HCT116 (cell line): ENCODE data around the gene DNASE1L1. TPM values are rescaled to one million over a fixed set of nuclear protein-coding genes. Genes with fewer than 3 reads are reported as not detected.

ENCODE experiments used
- ATAC-seq: fragments of 200-7000 bp; cut with Tn5 transposase; 2 replicates; pipeline ENCODE4 v1.9.1; 2020; ENCODE audit warnings: mild to moderate bottlenecking, moderate library complexity
- BruUV-seq: library from RNA; stranded (reverse); fragments of 400-500 nt; replicated peaks from 2 replicates; lab custom pipeline; 2021; lab: Mats Ljungman, UMichigan
- CTCF ChIA-PET: fragments of 300-600 bp; sonication (Branson Sonifier 250); formaldehyde crosslinking; loops from one replicate; lab custom pipeline; 2021; ENCODE audit warnings: antibody characterized with exemption; lab: Charles Lee
- POLR2A ChIA-PET: fragments of 300-600, 350-600 bp; sonication (Branson Sonifier 250); formaldehyde crosslinking; loops from one replicate; lab custom pipeline; 2021; ENCODE audit warnings: antibody characterized with exemption; lab: Charles Lee
- RAD21 ChIA-PET, 2 experiments: fragments of 300-600 bp; sonication (Branson Sonifier 250); formaldehyde crosslinking; loops; one replicate each; lab custom pipeline; 2023; ENCODE audit warnings: low total read pairs in 2 of 2; ENCODE audit not compliant: uncharacterized antibody in 2 of 2, unreplicated experiment in 2 of 2, low non-redundant PET in 1 of 2; lab: Charles Lee
- DNase-seq: peaks from one replicate; pipeline ENCODE4 v3.0.0-alpha.2; 2010; ENCODE audit warnings: low read depth, low spot score
- H2AFZ ChIP-seq: fragments of 200-600 bp; shearing (Covaris generic), sonication (generic); 2 replicates; pipeline ENCODE4 v1.6.1; 2017; ENCODE audit warnings: low read depth, mixed run types, mixed read lengths, antibody characterized with exemption, low read length; ENCODE audit not compliant: poor library complexity, severe bottlenecking
- H3K27ac ChIP-seq: 2 replicates; pipeline ENCODE4 v1.5.1; 2012; ENCODE audit warnings: low read depth, low read length
- H3K27me3 ChIP-seq: fragments of 200-600 bp; sonication (generic); 2 replicates; pipeline ENCODE4 v1.6.1; 2016; ENCODE audit warnings: mixed run types, low read length, mixed read lengths; ENCODE audit not compliant: insufficient read depth
- H3K36me3 ChIP-seq, 2 experiments: fragments of 200-500 bp in 1 of 2; fragments of 200-600 bp in 1 of 2; sonication (Bioruptor generic) in 1 of 2; sonication (generic) in 1 of 2; 2 replicates each; pipeline versions ENCODE4 v1.5.1 to v1.6.1; 2014 to 2016; ENCODE audit warnings: low read length in 2 of 2, inconsistent platforms in 1 of 2, mixed read lengths in 1 of 2, mixed run types in 1 of 2; ENCODE audit not compliant: insufficient read depth in 2 of 2, control insufficient read depth in 1 of 2
- H3K4me1 ChIP-seq, 2 experiments: fragments of 200-600 bp in 1 of 2; sonication (generic) in 1 of 2; 2 replicates each; pipeline versions ENCODE4 v1.5.1 to v1.6.1; 2012 to 2017; ENCODE audit warnings: low read length in 2 of 2, inconsistent platforms in 1 of 2, mild to moderate bottlenecking in 1 of 2, mixed read lengths in 1 of 2, mixed run types in 1 of 2, moderate library complexity in 1 of 2; ENCODE audit not compliant: insufficient read depth in 2 of 2, control insufficient read depth in 1 of 2
- H3K4me2 ChIP-seq: fragments of 200-600 bp; sonication (generic); 2 replicates; pipeline ENCODE4 v1.6.1; 2017; ENCODE audit warnings: mixed run types, low read length, mixed read lengths
- H3K4me3 ChIP-seq, 2 experiments: fragments of 200-600 bp in 1 of 2; sonication (generic) in 1 of 2; replicated peaks in 1 of 2; 2 replicates each; pipeline ENCODE4 v1.5.1; 2011 to 2016; ENCODE audit warnings: low read length in 2 of 2, control low read depth in 1 of 2, low read depth in 1 of 2, mild to moderate bottlenecking in 1 of 2, mixed read lengths in 1 of 2, mixed run types in 1 of 2
- H3K79me2 ChIP-seq: fragments of 200-600 bp; sonication (generic); 2 replicates; pipeline ENCODE4 v1.6.1; 2017; ENCODE audit warnings: mild to moderate bottlenecking, mixed run types, low read length, moderate library complexity, mixed read lengths; ENCODE audit not compliant: insufficient read depth
- H3K9ac ChIP-seq: fragments of 200-600 bp; sonication (generic); 2 replicates; pipeline ENCODE4 v1.6.1; 2016; ENCODE audit warnings: low read length, mixed read lengths
- H3K9me2 ChIP-seq: fragments of 200-600 bp; sonication (generic), shearing (Covaris generic); 2 replicates; pipeline ENCODE4 v1.6.1; 2017; ENCODE audit warnings: mixed run types, mild to moderate bottlenecking, moderate library complexity; ENCODE audit not compliant: insufficient read depth
- H3K9me3 ChIP-seq, 2 experiments: fragments of 200-500 bp in 1 of 2; fragments of 200-600 bp in 1 of 2; sonication (Bioruptor generic) in 1 of 2; sonication (generic) in 1 of 2; 2 replicates each; pipeline ENCODE4 v1.6.1; 2014 to 2017; ENCODE audit warnings: low read length in 2 of 2, mixed read lengths in 2 of 2, inconsistent platforms in 1 of 2, low read depth in 1 of 2, mild to moderate bottlenecking in 1 of 2, mixed run types in 1 of 2, moderate library complexity in 1 of 2; ENCODE audit not compliant: control insufficient read depth in 1 of 2, insufficient read depth in 1 of 2
- H4K20me1 ChIP-seq: fragments of 200-600 bp; sonication (generic), shearing (Covaris generic); 2 replicates; pipeline ENCODE4 v1.6.1; 2017; ENCODE audit warnings: mixed run types, mild to moderate bottlenecking, moderate library complexity; ENCODE audit not compliant: insufficient read depth
- EZH2phosphoT487 ChIP-seq: fragments of 200-600 bp; IDR thresholded peaks from 2 replicates; pipeline ENCODE4 v1.6.1; 2018; ENCODE audit warnings: antibody characterized with exemption, borderline replicate concordance
- POLR2AphosphoS5 ChIP-seq: IDR thresholded peaks from 2 replicates; pipeline ENCODE4 v1.6.1; 2011; ENCODE audit warnings: mild to moderate bottlenecking, low read depth, low read length, moderate library complexity
- SRF ChIP-seq: IDR thresholded peaks from 2 replicates; pipeline ENCODE4 v1.6.1; 2012; ENCODE audit warnings: low read depth
- ZFX ChIP-seq: fragments of 450-650 bp; IDR thresholded peaks from 2 replicates; pipeline ENCODE4 v1.6.1; 2017
- intact Hi-C: fragments of 100-400 bp; cut with micrococcal nuclease; formaldehyde crosslinking; loops from 2 replicates; pipeline ENCODE4 v1.10.0; 2022
- total RNA-seq: library from RNA; stranded (reverse); gene quantifications from one replicate; pipeline ENCODE4 v1.2.1, GENCODE V29; 2021; ENCODE audit not compliant: unreplicated experiment

Gene DNASE1L1
- total RNA-seq, 1 experiment from 2014 or later = 16.5 TPM

DNA sequence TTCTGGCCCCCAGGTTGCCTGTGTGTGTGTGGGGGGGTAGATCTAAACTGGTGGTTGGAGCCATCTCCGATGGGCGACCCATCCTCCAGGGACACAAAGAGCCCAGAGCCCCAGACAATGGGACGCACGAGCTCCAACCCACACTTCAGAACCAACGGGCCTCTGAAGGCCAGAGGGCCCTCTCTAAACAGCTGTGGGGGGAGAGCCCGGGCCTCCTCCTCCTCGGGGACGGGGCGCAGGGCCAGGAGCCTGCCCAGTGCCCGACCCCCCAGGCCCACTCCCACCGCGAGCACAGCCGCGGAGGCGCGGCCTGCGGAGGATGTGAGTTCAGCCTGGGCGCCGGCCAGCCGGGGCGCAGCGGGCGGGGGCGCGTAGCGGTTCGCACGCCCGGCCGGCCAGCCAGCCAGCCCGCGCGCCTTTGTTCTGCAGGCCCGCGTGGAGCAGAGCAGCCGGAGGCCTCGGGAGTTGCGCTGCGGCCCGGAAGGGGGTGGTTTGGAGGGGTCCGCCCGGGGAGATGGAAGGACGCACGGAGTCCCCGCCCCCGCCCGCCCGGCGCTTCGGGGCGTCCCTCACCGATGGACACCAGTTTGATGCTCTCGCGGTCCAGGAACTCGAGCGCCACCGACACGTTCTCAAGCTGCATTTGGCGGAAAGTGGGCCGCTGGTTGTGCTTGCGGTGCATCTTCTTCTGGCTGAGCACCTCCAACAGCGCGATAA, 38.6 kb downstream of the DNASE1L1 start:
- peaks cover 14 to 54% of the 10 kb centered on the region in 2 experiments for H3K4me1 ChIP-seq
- intact Hi-C loops = no loop called here
- H3K4me2 ChIP-seq = peak overlapping the region; percentile 94
- no TSS peak for BruUV-seq
- no peak for ATAC-seq
- H3K27ac ChIP-seq = peak overlapping the region; percentile 82
- no peak overlapping the region for H2AFZ ChIP-seq
- peak overlapping the region; percentile 74 to 78 for H3K4me3 ChIP-seq
- no peaks in the 10 kb centered on the region for H3K9me3 ChIP-seq
- peak overlapping the region; percentile 77 for H3K9ac ChIP-seq
- ChIA-PET POLR2A (interaction anchor here (0.7 to 1.3 kb wide), 7 partner anchors 9 to 392 kb away, joined by 3 to 13 read pairs (median 5); partner anchors contain the start of genes EMD, RPL10 and SLC10A3), CTCF (interaction anchor here (0.7 kb wide), 1 partner anchor 63 kb away, joined by 3 read pairs; no protein-coding TSS in a partner anchor), RAD21 (interaction anchor here in 1 of 2 experiments (0.6 kb wide), 1 partner anchor 365 kb away, joined by 4 read pairs; no protein-coding TSS in a partner anchor)
- TF ChIP-seq SRF = no peak
- peak; percentile 36; the same call in 1 of the 2 replicates for TF ChIP-seq ZFX
- no peak for DNase-seq
- peaks cover 6 to 22% of the 10 kb centered on the region in 2 experiments; a peak in 2 of 4 replicates for H3K36me3 ChIP-seq
- H3K27me3 ChIP-seq = no peaks in the 10 kb centered on the region
- no peaks in the 10 kb centered on the region for H3K9me2 ChIP-seq
- no peaks in the 10 kb centered on the region for H4K20me1 ChIP-seq
- H3K79me2 ChIP-seq = peaks cover 54% of the 10 kb centered on the region

DNA sequence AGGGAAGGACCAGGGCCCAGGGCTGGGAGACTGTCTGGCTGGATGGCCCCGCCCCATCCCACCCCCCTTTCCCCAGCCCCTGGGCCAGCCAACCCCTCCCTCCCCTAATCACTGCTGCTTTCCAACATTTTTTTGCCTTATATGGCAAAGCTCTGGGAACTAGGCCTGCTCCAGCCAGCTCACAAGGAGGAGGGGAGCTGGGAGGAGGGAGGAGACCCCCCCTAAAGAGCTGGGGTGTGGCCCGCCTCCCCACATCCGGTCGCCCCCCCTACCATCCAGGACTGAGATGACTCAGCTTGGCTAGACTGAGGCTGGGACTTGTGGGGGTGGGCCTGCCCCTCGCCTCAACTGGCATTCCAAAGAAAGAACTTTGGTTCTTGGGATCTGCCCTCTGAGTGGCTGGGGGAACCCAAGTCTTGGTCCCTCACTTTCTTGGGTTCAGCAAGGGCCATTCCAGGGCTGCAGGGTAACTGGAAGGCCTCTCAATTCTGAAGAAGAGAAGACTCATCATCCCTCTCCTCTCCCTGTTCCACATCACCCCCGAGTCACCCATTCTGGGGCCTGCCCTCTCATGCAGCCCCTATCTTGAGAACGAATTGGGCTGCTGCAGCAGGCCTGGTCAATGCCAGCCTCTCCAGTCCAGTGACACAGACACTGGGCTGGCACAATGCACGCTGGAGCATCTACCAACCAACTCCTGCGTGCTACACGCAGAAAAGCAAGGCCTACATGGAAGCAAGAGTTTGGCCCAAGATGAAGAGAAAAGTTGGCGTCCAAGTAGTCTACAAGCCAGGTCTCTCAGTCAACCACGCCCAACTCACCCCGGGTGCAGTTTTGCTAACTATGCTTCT, 39.4 kb downstream of the DNASE1L1 start:
- H3K27me3 ChIP-seq = no peaks in the 10 kb centered on the region
- H3K4me2 ChIP-seq = peak overlapping the region; percentile 94
- no peaks in the 10 kb centered on the region for H3K9me3 ChIP-seq
- H3K9ac ChIP-seq = peak overlapping the region; percentile 77
- H3K4me1 ChIP-seq = peaks cover 10 to 46% of the 10 kb centered on the region in 2 experiments
- intact Hi-C loops = no loop called here
- H3K4me3 ChIP-seq = peak overlapping the region; percentile 74 to 78
- no peaks in the 10 kb centered on the region for H3K9me2 ChIP-seq
- POLR2A ChIA-PET = interaction anchor here (0.6 to 1.5 kb wide), 4 partner anchors 9 to 365 kb away, joined by 3 to 7 read pairs (median 4); partner anchors contain the start of genes EMD, RPL10 and UBL4A
- TSS peak; percentile 65 for BruUV-seq
- RAD21 ChIA-PET = no interaction called here
- ATAC-seq (peak; percentile 47), DNase-seq (peak; percentile 63)
- no peaks in the 10 kb centered on the region for H4K20me1 ChIP-seq
- peaks cover 6 to 22% of the 10 kb centered on the region in 2 experiments; a peak in 2 of 4 replicates for H3K36me3 ChIP-seq
- no peak for TF ChIP-seq EZH2phosphoT487
- peak; percentile 13; the same call in 1 of the 2 replicates for TF ChIP-seq POLR2AphosphoS5
- TF ChIP-seq, all 23 proteins: peak for 1
- CTCF ChIA-PET = no interaction called here
- H2AFZ ChIP-seq = no peak overlapping the region
- H3K79me2 ChIP-seq = peaks cover 62% of the 10 kb centered on the region
- H3K27ac ChIP-seq = peak overlapping the region; percentile 82
